Liver (tissue), 9 donors: Measurements from ENCODE around the gene ROPN1. TPM values are rescaled to one million over a fixed set of nuclear protein-coding genes. Genes with fewer than 3 reads are reported as not detected.
"Not testable (repeated sequence)": the region's sequence is repeated elsewhere in the genome, so short reads cannot be mapped to it uniquely, and the experiment has no call there.

Source experiments
- DNase-seq: peaks from one replicate; pipeline ENCODE4 v3.0.0-alpha.2; 2017; ENCODE audit warnings: low spot score
- H3K27ac ChIP-seq, 2 donors: one replicate each; pipeline ENCODE4 v1.7.0; 2013; ENCODE audit warnings: inconsistent platforms in 2 of 2, low read length in 2 of 2, control low read depth in 1 of 2, low read depth in 1 of 2, mild to moderate bottlenecking in 1 of 2
- H3K27me3 ChIP-seq, 4 donors: one replicate each; pipeline versions ENCODE4 v1.6.1 to v1.7.0; 2013; ENCODE audit warnings: low read length in 3 of 4, inconsistent platforms in 1 of 4, mild to moderate bottlenecking in 1 of 4, moderate library complexity in 1 of 4; ENCODE audit not compliant: control insufficient read depth in 4 of 4, insufficient read depth in 4 of 4
- H3K36me3 ChIP-seq, 4 donors: one replicate each; pipeline versions ENCODE4 v1.6.1 to v1.7.0; 2013; ENCODE audit warnings: low read length in 3 of 4, mild to moderate bottlenecking in 3 of 4, low read depth in 1 of 4, moderate library complexity in 1 of 4; ENCODE audit not compliant: control insufficient read depth in 4 of 4, insufficient read depth in 3 of 4
- H3K4me1 ChIP-seq, 4 donors: one replicate each; pipeline versions ENCODE4 v1.6.1 to v1.7.0; 2013; ENCODE audit warnings: low read length in 3 of 4, mild to moderate bottlenecking in 3 of 4, moderate library complexity in 1 of 4; ENCODE audit not compliant: control insufficient read depth in 4 of 4, insufficient read depth in 4 of 4
- H3K4me3 ChIP-seq, 3 donors: one replicate each; pipeline versions ENCODE4 v1.6.1 to v1.7.0; 2013; ENCODE audit warnings: low read length in 3 of 3, control low read depth in 1 of 3, low read depth in 1 of 3, mild to moderate bottlenecking in 1 of 3
- H3K9ac ChIP-seq, 2 donors: one replicate each; pipeline ENCODE4 v1.7.0; 2013; ENCODE audit warnings: low read length in 2 of 2, mild to moderate bottlenecking in 2 of 2, moderate library complexity in 2 of 2, control low read depth in 1 of 2, low read depth in 1 of 2
- H3K9me3 ChIP-seq, 4 donors: one replicate each; pipeline versions ENCODE4 v1.6.1 to v1.7.0; 2013; ENCODE audit warnings: low read length in 3 of 4; ENCODE audit not compliant: control insufficient read depth in 4 of 4
- EGR1 ChIP-seq, 2 donors: IDR thresholded peaks; 2 replicates each; pipeline ENCODE4 v1.6.1; 2016 to 2018; ENCODE audit warnings: antibody characterized with exemption in 2 of 2, low read depth in 2 of 2
- FOXA2 ChIP-seq: IDR thresholded peaks from 2 replicates; pipeline ENCODE4 v1.6.1; 2016; ENCODE audit warnings: antibody characterized with exemption
- HNF4A ChIP-seq, 2 donors: conservative IDR thresholded peaks; 2 replicates each; pipeline ENCODE4 v1.6.1; 2016; ENCODE audit warnings: antibody characterized with exemption in 2 of 2, mild to moderate bottlenecking in 2 of 2
- HNF4G ChIP-seq: IDR thresholded peaks from 2 replicates; pipeline ENCODE4 v1.6.1; 2016; ENCODE audit warnings: antibody characterized with exemption
- JUND ChIP-seq, 2 donors: IDR thresholded peaks; 2 replicates each; pipeline ENCODE4 v1.6.1; 2016; ENCODE audit warnings: antibody characterized with exemption in 2 of 2
- NR2F2 ChIP-seq: IDR thresholded peaks from 2 replicates; pipeline ENCODE4 v1.6.1; 2016; ENCODE audit warnings: antibody characterized with exemption
- RAD21 ChIP-seq, 2 donors: IDR thresholded peaks; 2 replicates each; pipeline ENCODE4 v1.6.1; 2016; ENCODE audit warnings: antibody characterized with exemption in 2 of 2, mild to moderate bottlenecking in 2 of 2
- RXRA ChIP-seq, 2 donors: IDR thresholded peaks; 2 replicates each; pipeline ENCODE4 v1.6.1; 2017 to 2018; ENCODE audit warnings: antibody characterized with exemption in 2 of 2, mild to moderate bottlenecking in 1 of 2
- SP1 ChIP-seq: IDR thresholded peaks from 2 replicates; pipeline ENCODE4 v1.6.1; 2018; ENCODE audit warnings: antibody characterized with exemption, mild to moderate bottlenecking
- TAF1 ChIP-seq: conservative IDR thresholded peaks from 2 replicates; pipeline ENCODE4 v1.6.1; 2016; ENCODE audit warnings: antibody characterized with exemption, mild to moderate bottlenecking
- YY1 ChIP-seq: IDR thresholded peaks from 2 replicates; pipeline ENCODE4 v1.6.1; 2016; ENCODE audit warnings: antibody characterized with exemption, mild to moderate bottlenecking
- WGBS: extraction: QIAGEN DNeasy Blood & Tissue Kit; methylation state at CpG from one replicate; pipeline ENCODE4 v1.1.7; 2013; 5-methylcytosine and 5-hydroxymethylcytosine counted together
- polyA plus RNA-seq, 2 donors: library from polyadenylated mRNA; stranded (reverse) in 1 of 2; unstranded in 1 of 2; fragments of 200-250 nt in 1 of 2; fragments of >200 nt in 1 of 2; fragmentation: Nextera tagmentation in 1 of 2; extraction: Ambion mirVana in 1 of 2; gene quantifications; one replicate each; pipeline versions ENCODE4 v1.2.1 to v1.2.3, GENCODE V29; 2013 to 2015
- total RNA-seq, 2 donors: library from RNA; depleted of rRNA; stranded (reverse); fragments of >200 nt; gene quantifications; one replicate each; pipeline ENCODE4 v1.2.3, GENCODE V29; 2014
- TF ChIP-seq, protein P1 (sequence below): IDR thresholded peaks from 2 replicates; pipeline ENCODE4 v1.6.1; 2016; ENCODE audit warnings: antibody characterized with exemption
- TF ChIP-seq, protein P2 (sequence below): IDR thresholded peaks from 2 replicates; pipeline ENCODE4 v1.6.1; 2016; ENCODE audit warnings: antibody characterized with exemption
- TF ChIP-seq, protein P3 (sequence below): fragments of 150-350 bp; IDR thresholded peaks from 2 replicates; pipeline ENCODE4 v1.5.1; 2017; ENCODE audit warnings: improper control_type of control experiment, low read depth, low read length; ENCODE audit not compliant: missing input control
- donor health status: healthy.
- donor health status: healthy.
- donor health status: healthy.
- donor health status: healthy.
- donor health status: healthy.

ROPN1 gene
- total and polyA plus RNA-seq, 4 donors: not detected

DNA sequence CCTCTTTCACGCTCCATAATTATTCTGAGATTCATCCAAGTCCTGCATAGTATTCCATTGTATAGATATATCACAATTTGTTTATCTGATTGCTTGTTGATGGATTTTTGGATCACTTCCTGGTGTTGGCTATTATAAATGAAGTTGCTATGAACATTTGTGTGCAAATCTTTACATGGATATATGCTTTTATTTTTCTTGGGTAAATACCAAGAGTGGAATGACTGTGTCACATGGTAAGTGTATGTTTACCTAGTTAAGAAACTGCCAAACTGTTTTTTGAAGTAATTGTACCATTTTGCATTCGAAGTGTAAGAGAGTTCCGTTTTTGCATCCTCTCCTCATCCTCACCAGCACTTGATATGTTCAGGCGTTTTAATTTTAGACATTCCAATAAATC, 34.6 kb upstream of the ROPN1 start:
- no peak overlapping the region for H3K9ac ChIP-seq
- WGBS: 68% methylated on average over 4 of the region's 4 CpGs
- no peak overlapping the region for H3K4me3 ChIP-seq
- H3K27ac ChIP-seq: no peak overlapping the region
- TF ChIP-seq, protein P1, sequence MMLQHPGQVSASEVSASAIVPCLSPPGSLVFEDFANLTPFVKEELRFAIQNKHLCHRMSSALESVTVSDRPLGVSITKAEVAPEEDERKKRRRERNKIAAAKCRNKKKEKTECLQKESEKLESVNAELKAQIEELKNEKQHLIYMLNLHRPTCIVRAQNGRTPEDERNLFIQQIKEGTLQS: no peak
- TF ChIP-seq, protein P2, sequence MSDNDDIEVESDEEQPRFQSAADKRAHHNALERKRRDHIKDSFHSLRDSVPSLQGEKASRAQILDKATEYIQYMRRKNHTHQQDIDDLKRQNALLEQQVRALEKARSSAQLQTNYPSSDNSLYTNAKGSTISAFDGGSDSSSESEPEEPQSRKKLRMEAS: no peak
- TF ChIP-seq SP1: no peak
- TF ChIP-seq HNF4A (conservative IDR thresholded peaks at IDR 0.05): no peak
- no peak for TF ChIP-seq JUND (IDR thresholded peaks at IDR 0.05)
- TF ChIP-seq YY1: no peak
- TF ChIP-seq NR2F2: no peak
- no peak for TF ChIP-seq HNF4G
- no peak for TF ChIP-seq RAD21 (IDR thresholded peaks at IDR 0.05)
- no peak for TF ChIP-seq TAF1
- no peak for TF ChIP-seq EGR1 (IDR thresholded peaks at IDR 0.05; ENCODE audit: low read depth in 2 of 2)
- TF ChIP-seq FOXA2: no peak
- DNase-seq: no peak
- H3K27me3 ChIP-seq: peaks cover 0 to 2% (median 0%) of the 10 kb centered on the region in 4 donors
- H3K4me1 ChIP-seq: no peaks in the 10 kb centered on the region
- no peaks in the 10 kb centered on the region for H3K36me3 ChIP-seq
- H3K9me3 ChIP-seq: no peaks in the 10 kb centered on the region

DNA sequence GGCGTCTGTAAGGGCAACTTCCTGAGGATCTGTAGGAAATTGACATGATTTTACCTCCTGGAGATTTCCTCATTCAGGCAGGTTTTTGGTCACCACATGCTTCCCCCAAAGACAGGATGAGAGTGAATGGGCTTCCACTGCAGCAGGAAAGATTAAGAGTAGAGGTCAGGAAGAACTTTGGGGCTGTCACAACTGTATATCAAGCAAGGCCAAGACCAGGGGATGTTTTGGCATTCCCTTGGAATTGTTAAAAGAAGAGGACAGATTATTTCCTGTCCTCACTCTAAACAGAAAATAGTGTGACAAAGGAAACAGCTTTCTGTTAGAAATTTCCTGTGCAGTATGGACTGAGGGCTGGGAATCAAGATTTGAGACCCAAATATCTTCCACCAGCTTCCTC, 31.6 kb upstream of the ROPN1 start:
- not testable (repeated sequence) for H3K36me3 ChIP-seq, H3K9me3 ChIP-seq, H3K9ac ChIP-seq, H3K27me3 ChIP-seq, H3K4me3 ChIP-seq, DNase-seq, H3K27ac ChIP-seq, H3K4me1 ChIP-seq
- WGBS: 89% methylated on average over 1 of the region's 1 CpG
- TF ChIP-seq NR2F2: peak; percentile 23

DNA sequence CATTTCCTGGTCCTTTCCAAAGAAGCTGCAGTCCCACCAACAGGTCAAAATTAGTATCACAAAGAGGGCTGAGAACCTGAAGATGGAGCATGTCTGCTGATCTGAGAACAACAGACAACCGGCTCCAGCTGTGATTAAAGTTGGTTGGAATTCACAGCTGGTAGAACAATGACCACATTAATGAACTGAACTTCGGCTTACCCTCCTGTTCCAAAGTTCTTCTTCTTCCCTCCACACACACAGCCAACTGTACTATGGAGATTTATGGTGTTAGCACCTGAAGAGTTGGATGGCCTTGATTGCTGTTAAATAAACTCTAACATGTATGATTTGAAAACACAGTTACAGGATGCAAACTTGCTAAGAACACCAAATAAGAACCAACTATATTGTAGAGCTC, 27.4 kb upstream of the ROPN1 start:
- peaks cover 0 to 8% (median 1%) of the 10 kb centered on the region in 4 donors for H3K9me3 ChIP-seq
- H3K36me3 ChIP-seq: no peaks in the 10 kb centered on the region
- no peak overlapping the region for H3K27ac ChIP-seq
- 68% methylated on average over 2 of the region's 2 CpGs for WGBS
- H3K27me3 ChIP-seq: no peaks in the 10 kb centered on the region
- peaks cover 0 to 10% (median 6%) of the 10 kb centered on the region in 4 donors for H3K4me1 ChIP-seq
- no peak overlapping the region for H3K9ac ChIP-seq
- TF ChIP-seq, protein P3, sequence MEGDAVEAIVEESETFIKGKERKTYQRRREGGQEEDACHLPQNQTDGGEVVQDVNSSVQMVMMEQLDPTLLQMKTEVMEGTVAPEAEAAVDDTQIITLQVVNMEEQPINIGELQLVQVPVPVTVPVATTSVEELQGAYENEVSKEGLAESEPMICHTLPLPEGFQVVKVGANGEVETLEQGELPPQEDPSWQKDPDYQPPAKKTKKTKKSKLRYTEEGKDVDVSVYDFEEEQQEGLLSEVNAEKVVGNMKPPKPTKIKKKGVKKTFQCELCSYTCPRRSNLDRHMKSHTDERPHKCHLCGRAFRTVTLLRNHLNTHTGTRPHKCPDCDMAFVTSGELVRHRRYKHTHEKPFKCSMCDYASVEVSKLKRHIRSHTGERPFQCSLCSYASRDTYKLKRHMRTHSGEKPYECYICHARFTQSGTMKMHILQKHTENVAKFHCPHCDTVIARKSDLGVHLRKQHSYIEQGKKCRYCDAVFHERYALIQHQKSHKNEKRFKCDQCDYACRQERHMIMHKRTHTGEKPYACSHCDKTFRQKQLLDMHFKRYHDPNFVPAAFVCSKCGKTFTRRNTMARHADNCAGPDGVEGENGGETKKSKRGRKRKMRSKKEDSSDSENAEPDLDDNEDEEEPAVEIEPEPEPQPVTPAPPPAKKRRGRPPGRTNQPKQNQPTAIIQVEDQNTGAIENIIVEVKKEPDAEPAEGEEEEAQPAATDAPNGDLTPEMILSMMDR: no peak
- peak in 1 of 2 donors; percentile 38 for TF ChIP-seq HNF4A (conservative IDR thresholded peaks at IDR 0.05)
- no peak overlapping the region for H3K4me3 ChIP-seq
- no peak for DNase-seq

DNA sequence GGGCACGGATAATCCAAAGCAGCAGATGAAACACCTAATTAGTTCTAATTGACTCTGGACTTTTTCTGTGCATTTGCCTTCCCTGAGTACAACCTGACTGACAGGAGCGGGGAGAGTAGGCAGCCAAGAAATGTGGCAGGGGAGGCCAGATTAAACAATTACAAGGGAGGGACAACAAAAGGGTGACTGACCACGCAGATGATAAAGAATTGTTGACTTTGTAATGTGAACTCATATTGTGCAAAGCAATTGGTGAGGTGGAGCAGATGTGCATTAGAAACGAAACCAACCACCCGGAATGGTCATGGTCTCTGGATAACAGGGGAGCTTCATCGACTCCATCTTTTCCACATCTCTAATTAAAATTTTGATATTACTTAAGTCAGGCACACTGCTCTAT, 25.6 kb upstream of the ROPN1 start:
- H3K9ac ChIP-seq, H3K36me3 ChIP-seq, H3K27me3 ChIP-seq, DNase-seq, H3K4me3 ChIP-seq, H3K27ac ChIP-seq: not testable (repeated sequence)
- 40% methylated on average over 6 of the region's 6 CpGs for WGBS
- TF ChIP-seq YY1 (peak; percentile 30), HNF4A (conservative IDR thresholded peaks at IDR 0.05) (peak; percentile 21 to 51), SP1 (peak; percentile 35), RAD21 (IDR thresholded peaks at IDR 0.05) (peak in 1 of 2 donors; percentile 23), FOXA2 (peak; percentile 12), RXRA (IDR thresholded peaks at IDR 0.05) (peak; percentile 61 to 80)
- Histone ChIP-seq H3K4me1 (peaks cover 0 to 10% (median 6%) of the 10 kb centered on the region in 4 donors), H3K9me3 (peaks cover 0 to 11% (median 1%) of the 10 kb centered on the region in 4 donors)
